ENCODE data around the gene CBFA2T3.
"Not testable (repeated sequence)": the region's sequence is repeated elsewhere in the genome, so short reads cannot be mapped to it uniquely, and the experiment has no call there.

The CBFA2T3 gene

GRCh38 chr16:88904676-88905365 lies 72.2 kb downstream of the CBFA2T3 start:
- DNase-seq: no peak

GRCh38 chr16:88903267-88903666 lies 73.7 kb downstream of the CBFA2T3 start:
- DNase-seq: no peak

- DNase-seq: no peak
Observed at GRCh38 chr16:88902744-88903143, 74.3 kb downstream of the CBFA2T3 start.

GRCh38 chr16:88901718-88902337 lies 75.2 kb downstream of the CBFA2T3 start:
- no peak for DNase-seq

GRCh38 chr16:88900662-88901052 lies 76.3 kb downstream of the CBFA2T3 start:
- DNase-seq: no peak

GRCh38 chr16:88899901-88900661 lies 76.9 kb downstream of the CBFA2T3 start:
- DNase-seq: no peak

- no peak for DNase-seq
Observed at GRCh38 chr16:88897696-88898425, 79.1 kb downstream of the CBFA2T3 start.

GRCh38 chr16:88896238-88897070 lies 80.6 kb downstream of the CBFA2T3 start:
- DNase-seq: no peak

- DNase-seq: no peak
Observed at GRCh38 chr16:88895335-88895734, 81.7 kb downstream of the CBFA2T3 start.

GRCh38 chr16:88894681-88895300 lies 82.2 kb downstream of the CBFA2T3 start:
- no peak for DNase-seq

GRCh38 chr16:88894266-88894665 lies 82.7 kb downstream of the CBFA2T3 start:
- not testable (repeated sequence) for DNase-seq

- no peak for DNase-seq
Observed at GRCh38 chr16:88893127-88893968, 83.7 kb downstream of the CBFA2T3 start.

- DNase-seq: no peak
Observed at GRCh38 chr16:88892065-88892464, 84.9 kb downstream of the CBFA2T3 start.

- DNase-seq: no peak
Observed at GRCh38 chr16:88891083-88891482, 85.9 kb downstream of the CBFA2T3 start.

GRCh38 chr16:88889702-88890352 lies 87.2 kb downstream of the CBFA2T3 start:
- not testable (repeated sequence) for DNase-seq

GRCh38 chr16:88888461-88889387 lies 88.3 kb downstream of the CBFA2T3 start:
- DNase-seq: no peak

- DNase-seq: no peak
Observed at GRCh38 chr16:88888057-88888456, 89.0 kb downstream of the CBFA2T3 start.

- DNase-seq: no peak
Observed at GRCh38 chr16:88886845-88887521, 90.0 kb downstream of the CBFA2T3 start.

GRCh38 chr16:88886420-88886844 lies 90.6 kb downstream of the CBFA2T3 start:
- DNase-seq: no peak

Data from stimulated activated CD4-positive, alpha-beta T cell treated with anti-CD3 and anti-CD28 coated beads, Interleukin-15, amount 100 ng/mL, for 24 hours (primary cell).